GOT3 (cell line): ENCODE results near the gene LIF.

ENCODE experiments used
- DNase-seq: peaks from one replicate; lab custom pipeline; 2025; ENCODE audit warnings: mixed read lengths; lab: John Stamatoyannopoulos, UW

Gene LIF

DNA sequence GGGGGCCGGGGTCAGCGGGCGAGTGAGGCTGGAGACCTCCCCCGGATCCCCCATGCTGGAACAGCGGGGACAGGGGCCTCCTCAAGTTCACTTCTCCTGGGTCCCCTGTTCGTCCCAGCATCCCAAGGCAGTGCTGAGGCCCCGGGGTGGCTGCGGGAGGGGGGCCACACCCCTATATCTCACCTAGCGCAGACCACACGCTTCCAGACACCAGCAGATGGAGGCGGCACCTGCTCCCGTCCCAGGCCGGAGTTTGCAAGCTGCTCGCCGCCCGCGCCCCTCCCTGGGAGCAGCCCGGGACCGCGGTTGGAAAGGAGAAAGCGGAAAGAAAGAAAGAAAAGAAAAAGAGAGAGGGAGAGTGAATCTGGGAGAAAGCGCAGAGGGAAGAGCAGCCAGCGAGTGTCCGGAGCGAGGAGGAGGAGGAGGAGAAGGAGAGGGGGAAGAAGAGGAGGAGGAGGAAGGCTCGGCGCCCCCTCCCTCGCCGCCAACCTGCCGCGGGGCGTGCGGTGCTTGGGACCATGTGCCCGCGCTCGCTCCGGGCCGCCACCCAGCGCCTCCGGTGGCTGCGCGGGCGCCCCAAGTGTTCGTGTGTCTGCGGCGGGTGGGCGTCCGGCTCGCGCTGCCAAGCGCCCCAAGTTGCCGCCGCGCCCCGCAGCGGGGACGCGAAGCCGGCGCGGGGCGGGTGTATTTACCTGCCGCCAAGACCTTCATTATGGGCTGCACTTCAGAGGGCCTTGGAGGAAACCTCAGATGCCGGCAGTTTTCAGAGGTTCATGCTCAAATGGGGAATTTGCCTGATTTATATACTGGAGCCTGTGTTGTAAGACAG, at the start of gene LIF:
Gene LIF (minus strand): TSS at position 775 of the 829 bp plus-strand sequence. CDS start 64 bp downstream, at position 711.
- DNase-seq = no peak

GRCh38 chr22:30296324-30296723, 49.8 kb upstream of the LIF start:
- DNase-seq = no peak

GRCh38 chr22:30295576-30295975, 49.0 kb upstream of the LIF start:
- DNase-seq = no peak

GRCh38 chr22:30294830-30295229, 48.3 kb upstream of the LIF start:
- DNase-seq = no peak

GRCh38 chr22:30294066-30294465, 47.5 kb upstream of the LIF start:
- DNase-seq = no peak

GRCh38 chr22:30293026-30293425, 46.5 kb upstream of the LIF start:
- DNase-seq = no peak

GRCh38 chr22:30292069-30292970, 45.8 kb upstream of the LIF start:
- DNase-seq = no peak

GRCh38 chr22:30291058-30291892, 44.7 kb upstream of the LIF start:
- no peak for DNase-seq

GRCh38 chr22:30290342-30291057, 43.9 kb upstream of the LIF start:
- DNase-seq = no peak

DNA sequence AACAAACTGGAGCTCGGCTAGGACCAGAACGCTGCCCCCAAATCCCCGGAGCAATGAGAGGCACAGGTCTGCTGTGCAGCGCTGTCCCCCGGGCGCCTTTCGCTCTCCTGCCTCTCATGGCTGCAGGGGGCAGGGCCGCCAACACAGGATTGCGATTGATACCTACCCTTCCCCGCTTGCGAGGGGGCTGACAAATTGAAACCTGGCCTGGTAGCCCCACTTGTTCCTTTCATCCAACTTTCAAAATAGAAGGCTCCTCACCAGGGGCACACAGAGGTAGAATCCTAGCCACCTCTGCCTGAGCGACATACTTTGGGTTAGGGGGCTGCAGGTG, 43.4 kb upstream of the LIF start:
- no peak for DNase-seq

DNA sequence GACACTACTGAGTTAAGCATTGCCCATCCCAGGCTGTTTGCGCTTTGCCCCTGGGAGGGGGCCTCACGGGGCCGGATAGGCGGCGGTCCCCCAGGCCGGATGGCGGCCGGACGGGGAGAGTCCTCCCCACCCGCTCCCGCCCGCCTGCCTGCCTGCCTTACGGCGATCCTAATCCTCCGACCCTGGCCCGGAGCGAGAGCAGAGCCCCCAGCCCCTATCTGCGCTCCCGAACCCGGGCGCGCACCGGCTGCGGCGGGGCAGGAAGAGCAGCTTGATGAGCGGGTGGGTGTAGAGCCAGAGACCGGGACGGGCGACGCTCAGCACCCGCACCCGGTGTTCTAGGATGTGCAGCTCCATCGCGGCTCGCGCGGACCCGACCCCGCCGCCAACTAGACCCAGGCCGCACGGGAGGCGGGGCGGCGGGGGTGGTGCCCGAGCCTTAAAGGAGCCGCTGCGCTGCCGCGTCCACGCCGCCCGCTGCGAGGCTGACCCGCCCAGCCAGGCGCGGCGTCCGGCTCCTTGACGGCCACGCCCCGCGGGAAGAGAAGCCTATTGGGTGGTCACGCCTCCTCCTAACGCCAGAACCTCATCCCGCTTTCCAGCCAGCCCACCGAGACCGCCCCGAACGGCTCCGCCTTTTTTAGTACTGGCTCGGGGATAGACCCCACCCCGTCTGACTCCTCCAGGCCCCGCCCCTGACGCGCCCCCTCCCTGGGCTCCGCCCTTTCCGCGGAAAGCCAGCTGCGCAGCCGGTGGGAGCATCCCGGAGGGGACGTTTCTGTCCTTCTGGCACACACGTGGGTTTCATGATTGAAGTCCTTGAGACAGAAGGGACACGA, 42.8 kb upstream of the LIF start, which contains the start of gene CASTOR1:
Gene CASTOR1 (minus strand): TSS at position 365 of the 839 bp plus-strand sequence. CDS start 8 bp downstream, at position 357.
- peak; percentile 92 for DNase-seq

GRCh38 chr22:30288419-30289140, 42.0 kb upstream of the LIF start:
- no peak for DNase-seq

- peak; percentile 45 for DNase-seq
Measured at GRCh38 chr22:30287648-30288418, 41.3 kb upstream of the LIF start.

GRCh38 chr22:30286813-30287647, 40.5 kb upstream of the LIF start:
- no peak for DNase-seq

GRCh38 chr22:30286331-30286730, 39.8 kb upstream of the LIF start:
- DNase-seq = no peak

DNA sequence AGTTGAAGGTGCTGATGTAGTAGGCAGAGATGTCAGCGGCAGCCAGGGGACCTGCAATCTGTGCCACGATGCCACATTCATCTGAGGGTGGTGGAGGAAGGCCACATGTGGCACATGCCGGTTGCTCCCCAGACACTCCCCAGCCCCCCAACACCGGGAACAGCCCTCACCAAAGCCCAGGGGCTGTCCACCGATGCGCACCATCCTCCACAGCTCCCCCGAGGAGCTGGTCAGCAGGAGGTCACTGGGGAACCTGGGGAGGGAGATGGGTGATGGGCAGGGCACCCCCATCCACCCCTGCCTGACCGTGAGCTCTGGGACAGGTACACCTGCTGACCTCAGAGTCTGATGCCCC, 39.3 kb upstream of the LIF start:
- no peak for DNase-seq

GRCh38 chr22:30285176-30285845, 38.8 kb upstream of the LIF start:
- DNase-seq = no peak

DNA sequence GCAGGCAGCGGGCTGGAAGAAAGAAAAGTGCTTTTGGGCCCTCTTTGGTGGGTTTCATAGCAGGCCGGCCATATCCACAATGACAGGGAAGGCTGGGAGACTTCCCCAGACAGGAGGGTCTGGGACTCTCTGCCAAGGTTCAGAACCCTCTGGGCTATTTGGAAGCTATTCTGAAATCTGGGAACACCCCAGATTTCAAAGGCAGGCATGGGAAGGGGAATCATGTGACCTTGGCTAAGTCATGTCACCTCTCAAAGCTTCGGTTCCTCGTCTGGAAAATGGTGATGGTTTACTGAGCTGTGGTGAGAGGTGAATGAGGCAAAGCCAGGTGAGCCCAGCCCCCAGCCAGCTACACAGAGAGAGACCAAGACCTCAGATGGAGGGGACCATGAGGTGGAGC, 38.1 kb upstream of the LIF start:
- DNase-seq = no peak
